HG03520 (cell line): ENCODE measurements around the gene ADGRA3.

Experiments used
- ATAC-seq: cut with Tn5 transposase; IDR thresholded peaks from one replicate; pipeline ENCODE4 v1.9.1; 2021; ENCODE audit warnings: mild to moderate bottlenecking, moderate library complexity; ENCODE audit not compliant: unreplicated experiment

Gene ADGRA3

DNA sequence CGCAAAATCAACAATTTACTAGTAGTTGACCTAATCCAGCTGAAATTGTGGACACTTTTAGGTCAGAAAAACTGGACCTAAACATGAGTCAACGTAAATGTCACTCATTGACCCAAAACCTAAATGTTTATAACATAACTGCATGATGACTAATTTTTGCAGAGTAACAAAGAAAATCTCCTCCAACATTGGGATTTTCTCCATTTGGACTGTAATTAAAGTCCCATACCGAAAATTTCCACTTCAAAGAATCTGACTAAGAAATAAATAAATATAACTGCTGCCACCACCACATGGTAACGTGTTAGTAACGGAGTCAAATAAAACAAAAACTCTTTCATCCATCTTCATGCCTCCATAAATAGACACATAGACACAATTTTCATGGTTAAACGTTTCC, 1.9 kb downstream of the ADGRA3 start:
- no peak for ATAC-seq

- ATAC-seq = no peak
These were observed 3.6 kb downstream of the ADGRA3 start for GRCh38 chr4:22512306-22512705.

DNA sequence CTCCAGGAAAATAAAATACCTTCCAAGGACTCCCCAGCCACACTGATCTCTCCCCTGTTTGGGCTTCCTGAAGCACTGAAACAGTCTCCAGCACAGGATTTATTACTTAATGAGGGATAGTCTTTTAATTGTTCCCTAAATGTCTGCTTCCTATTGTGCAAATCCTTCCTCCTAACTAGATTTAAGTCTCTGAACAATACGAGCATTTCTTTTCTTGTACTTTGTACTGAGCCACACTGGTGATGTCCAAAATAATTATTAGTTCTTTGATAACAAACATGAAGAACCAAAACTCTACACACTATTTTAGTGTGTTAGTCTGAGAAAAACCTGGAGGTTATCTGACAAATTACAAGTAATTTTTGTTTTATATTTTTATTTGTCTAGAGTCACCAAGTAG, 5.1 kb downstream of the ADGRA3 start:
- no peak for ATAC-seq

DNA sequence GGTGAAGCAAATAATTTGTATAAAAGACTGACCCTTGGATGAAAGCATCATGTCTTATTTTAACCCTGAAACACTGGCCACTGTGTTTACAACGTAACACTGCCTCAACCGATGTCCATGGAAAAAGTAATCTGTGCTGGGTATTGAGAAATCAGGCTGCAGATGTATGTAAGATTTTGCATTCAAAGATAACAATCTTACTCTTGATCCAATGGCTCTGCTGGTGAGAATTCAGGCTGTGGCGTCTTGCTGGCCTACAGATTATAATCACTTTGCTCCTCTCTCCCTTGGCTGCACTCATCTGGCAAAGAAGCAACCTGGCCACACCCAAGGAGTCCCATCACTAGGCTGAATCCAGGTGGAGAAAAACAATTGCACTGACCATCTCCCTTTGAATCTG, 7.5 kb downstream of the ADGRA3 start:
- no peak for ATAC-seq

DNA sequence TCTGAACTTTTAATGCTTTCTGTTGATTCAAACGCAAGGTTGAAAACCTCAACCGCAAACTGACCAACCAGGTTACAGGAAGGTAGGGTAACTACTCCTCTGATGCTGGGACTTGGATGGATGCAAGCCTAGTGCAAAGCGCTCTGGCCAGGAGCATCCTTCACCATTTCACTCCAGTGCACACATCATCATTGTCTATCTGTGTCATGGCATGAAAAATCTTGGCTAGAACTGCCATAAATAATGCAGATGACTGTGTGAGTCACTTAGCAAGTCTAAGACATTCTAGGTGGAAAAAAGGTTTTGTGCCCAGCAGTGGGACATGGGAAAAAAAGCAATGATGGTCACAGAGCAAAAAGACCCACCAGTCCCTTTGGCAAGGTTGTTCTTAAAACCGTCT, 10.9 kb downstream of the ADGRA3 start:
- ATAC-seq = no peak

- ATAC-seq = no peak
These were observed 11.4 kb downstream of the ADGRA3 start for GRCh38 chr4:22504447-22504846.

- no peak for ATAC-seq
These were observed 12.7 kb downstream of the ADGRA3 start for GRCh38 chr4:22502895-22503814.

- no peak for ATAC-seq
These were observed 14.2 kb downstream of the ADGRA3 start for GRCh38 chr4:22501715-22502095.

- ATAC-seq = no peak
These were observed 14.8 kb downstream of the ADGRA3 start for GRCh38 chr4:22500831-22501714.

- no peak for ATAC-seq
These were observed 15.7 kb downstream of the ADGRA3 start for GRCh38 chr4:22500128-22500611.

GRCh38 chr4:22498866-22499265, 17.0 kb downstream of the ADGRA3 start:
- ATAC-seq = no peak

- ATAC-seq = no peak
These were observed 19.6 kb downstream of the ADGRA3 start for GRCh38 chr4:22496165-22496813.

GRCh38 chr4:22493523-22493922, 22.3 kb downstream of the ADGRA3 start:
- no peak for ATAC-seq

DNA sequence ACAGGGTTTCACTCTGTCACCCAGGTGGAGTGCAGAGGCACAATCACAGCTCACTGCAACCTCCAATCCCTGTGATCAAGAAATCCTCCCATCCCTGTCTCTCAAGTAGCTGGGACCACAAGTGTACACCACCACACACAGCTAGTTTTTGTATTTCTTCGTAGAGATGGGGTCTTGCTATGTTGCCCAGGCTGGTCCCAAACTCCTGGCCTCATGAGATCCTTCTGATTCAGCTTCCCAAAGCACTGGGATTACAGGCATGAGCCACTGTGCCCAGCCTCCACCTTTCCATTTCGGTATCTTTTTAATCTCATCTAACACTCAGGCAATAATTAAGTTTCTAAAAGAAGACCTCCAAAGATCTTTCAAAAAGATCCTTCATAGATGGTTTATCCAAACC, 22.9 kb downstream of the ADGRA3 start:
- ATAC-seq = no peak

DNA sequence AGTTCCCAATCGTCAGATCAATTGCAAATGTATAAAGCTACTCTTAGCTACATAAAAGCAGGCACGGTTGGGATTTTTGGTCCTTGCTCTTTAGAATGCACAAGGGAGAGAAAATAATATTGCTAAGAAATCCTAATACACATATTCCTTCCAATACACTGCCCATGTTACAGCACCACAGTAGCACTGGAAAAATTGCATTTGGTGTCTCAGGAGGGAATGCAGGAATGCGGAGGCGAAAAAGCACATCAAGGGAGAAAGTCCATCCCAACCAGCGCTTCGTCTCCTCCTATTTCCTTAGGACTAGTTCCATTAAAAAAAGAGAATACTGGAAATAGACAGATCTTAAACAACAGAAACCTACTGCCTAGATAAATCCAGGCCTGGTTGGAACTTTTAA, 23.9 kb downstream of the ADGRA3 start:
- ATAC-seq = no peak

- ATAC-seq = no peak
These were observed 25.0 kb downstream of the ADGRA3 start for GRCh38 chr4:22490718-22491315.

- ATAC-seq = no peak
These were observed 27.8 kb downstream of the ADGRA3 start for GRCh38 chr4:22488106-22488505.

- ATAC-seq = no peak
These were observed 28.5 kb downstream of the ADGRA3 start for GRCh38 chr4:22487328-22487727.

DNA sequence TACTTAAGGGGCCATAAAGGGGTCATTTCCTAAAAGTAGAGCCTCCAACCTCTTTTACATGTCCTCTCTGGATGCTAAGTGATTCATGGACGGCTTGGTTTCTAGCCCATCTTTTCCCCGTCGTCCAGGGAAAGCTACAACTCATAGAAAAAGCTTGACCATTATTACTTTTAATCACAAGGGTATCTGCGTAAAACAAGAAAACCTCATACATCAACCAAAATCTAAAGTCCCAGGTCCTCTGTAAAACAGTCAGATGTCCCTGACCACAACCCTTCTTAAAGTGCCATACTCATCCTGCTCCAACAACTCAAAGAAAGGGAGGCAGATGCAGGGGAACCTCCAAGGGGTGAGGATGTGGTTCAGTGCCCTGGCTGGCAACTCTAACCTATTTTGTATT, 29.6 kb downstream of the ADGRA3 start:
- no peak for ATAC-seq

GRCh38 chr4:22485737-22486136, 30.1 kb downstream of the ADGRA3 start:
- no peak for ATAC-seq

- no peak for ATAC-seq
These were observed 32.3 kb downstream of the ADGRA3 start for GRCh38 chr4:22483551-22483981.
